Measurements from ENCODE around the gene NCCRP1. TPM values are rescaled to one million over a fixed set of nuclear protein-coding genes. Genes with fewer than 3 reads are reported as not detected.

The NCCRP1 gene
- not detected in 2 replicates for total RNA-seq (2013; cell fraction: nucleolus; rRNA removed)
- not detected in 2 replicates for total RNA-seq (2014; rRNA removed)
- not detected in 2 replicates for total RNA-seq (2014; rRNA removed; fragmentation: Illumina TruSeq; extraction: Trizol)
- not detected in 2 replicates for total RNA-seq (2021)
- not detected for polyA plus RNA-seq (2011; ENCODE audit: low read depth)
- polyA plus RNA-seq (2011; rRNA removed): not detected in 2 replicates
- not detected in 2 replicates for polyA plus RNA-seq (2011; cell fraction: cytosol; rRNA removed)
- not detected in 2 replicates for polyA plus RNA-seq (2011; cell fraction: nucleus; rRNA removed)
- polyA plus RNA-seq (2012): 0.07 TPM in 1 of 2 replicates, not detected in the other
- not detected in 2 replicates for polyA plus RNA-seq (2014; fragmentation: Illumina TruSeq; extraction: Trizol)
- not detected for polyA plus RNA-seq (2014; fragmentation: Nextera tagmentation; extraction: Ambion mirVana)
- not detected in 2 replicates for polyA plus RNA-seq (2014; rRNA removed)
- polyA plus RNA-seq (2016; fragmentation: Nextera tagmentation; extraction: Ambion mirVana): not detected
- polyA minus RNA-seq (2011; rRNA and poly(A)+ RNA removed): not detected in 2 replicates
- not detected in 2 replicates for polyA minus RNA-seq (2011; cell fraction: cytosol; rRNA and poly(A)+ RNA removed)
- polyA minus RNA-seq (2011; cell fraction: nucleus; rRNA and poly(A)+ RNA removed): not detected in 2 replicates
- Bru-seq, nascent RNA: percentile 11 among the genes with signal in this experiment
- BruChase-seq, experiment 1, labeled RNA remaining after a 6-hour chase: percentile 9 among the genes with signal in this experiment
- BruChase-seq, experiment 2, labeled RNA remaining after a 2-hour chase: not detected
- long read RNA-seq, experiment 1: 0 reads
- long read RNA-seq, experiment 2: 0 reads

DNA sequence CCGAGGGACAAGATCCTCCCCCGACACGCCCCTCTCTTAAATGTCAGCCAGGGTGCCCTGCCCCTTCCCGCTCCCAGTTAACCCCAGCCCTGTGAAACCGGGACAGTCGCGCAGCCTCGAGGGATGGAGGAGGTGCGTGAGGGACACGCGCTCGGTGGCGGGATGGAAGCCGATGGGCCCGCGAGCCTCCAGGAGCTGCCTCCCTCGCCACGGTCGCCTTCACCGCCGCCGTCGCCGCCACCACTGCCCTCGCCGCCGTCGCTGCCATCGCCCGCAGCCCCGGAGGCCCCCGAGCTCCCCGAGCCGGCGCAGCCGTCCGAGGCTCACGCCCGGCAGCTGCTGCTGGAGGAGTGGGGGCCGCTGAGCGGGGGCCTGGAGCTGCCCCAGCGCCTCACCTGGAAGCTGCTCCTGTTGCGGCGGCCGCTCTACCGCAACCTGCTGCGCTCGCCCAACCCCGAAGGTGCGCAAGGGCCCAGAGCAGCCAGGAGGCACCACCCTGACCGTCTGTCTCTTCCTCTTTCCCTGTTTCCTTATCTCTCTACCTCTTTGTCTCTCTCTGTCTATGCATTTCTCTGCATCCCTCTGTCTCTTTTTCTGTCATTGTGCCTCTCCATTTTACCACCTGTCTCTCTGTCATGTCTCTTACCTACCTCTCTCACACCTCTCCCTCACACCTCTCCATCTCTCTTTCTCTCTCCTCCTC, at the start of gene NCCRP1:
TSS of gene NCCRP1 (plus strand) at position 105 of the 703 bp plus-strand sequence. CDS start at position 124, 19 bp downstream.
- SMC1A ChIA-PET (ENCODE audit: uncharacterized antibody, unreplicated experiment): no interaction called here
- POLR2A ChIA-PET: no interaction called here
- TF ChIP-seq CREM (IDR thresholded peaks at IDR 0.05; ENCODE audit: low read depth) (no peak), SUZ12 (IDR thresholded peaks at IDR 0.05; ENCODE audit: unreplicated experiment) (peak; percentile 40)
- Histone ChIP-seq H4K20me1 (ENCODE audit: control insufficient read depth, insufficient read depth) (no peaks in the 10 kb centered on the region), H3K4me1 (ENCODE audit: control insufficient read depth, insufficient read depth, low read length) (no peaks in the 10 kb centered on the region), H3K79me2 (ENCODE audit: control insufficient read depth, insufficient read depth, low read length) (no peaks in the 10 kb centered on the region), H3K4me3 (no peak within 1 kb of the TSS), H3K36me3 (ENCODE audit: control insufficient read depth in 2 of 2, insufficient read depth in 2 of 2, low read length in 1 of 2) (no peaks in the 10 kb centered on the region), H3K4me2 (ENCODE audit: control insufficient read depth, insufficient read depth) (peak within 1 kb of the TSS; percentile 12), H3K9ac (ENCODE audit: control insufficient read depth, insufficient read depth, low read length) (no peak within 1 kb of the TSS), H3K27me3 (replicated peaks in 1 of 2; ENCODE audit: control insufficient read depth in 2 of 2, insufficient read depth in 2 of 2, low read length in 1 of 2) (peaks cover 3 to 5% of the 10 kb centered on the region in 2 experiments; a peak in 2 of 4 replicates), H3K9me3 (replicated peaks; ENCODE audit: control insufficient read depth, insufficient read depth, low read length) (no peaks in the 10 kb centered on the region), H3K27ac (ENCODE audit: control insufficient read depth, insufficient read depth) (no peak within 1 kb of the TSS), H2AFZ (ENCODE audit: control insufficient read depth, low read depth, low read length) (no peak within 1 kb of the TSS)
- in situ Hi-C loops (cut with MboI): no loop called here
- ATAC-seq (no peak), DNase-seq (ENCODE audit: low read depth, low spot score) (no peak), FAIRE-seq (no peak)
- CTCF ChIA-PET: no interaction called here
- WGBS (ENCODE audit: insufficient coverage, insufficient replicate concordance, low lambda C conversion rate, missing lambda C conversion rate): 9% methylated on average over 48 of the region's 51 CpGs
- BruUV-seq (replicated peaks): no TSS peak
- RAD21 ChIA-PET (ENCODE audit: unreplicated experiment): interaction anchor here (0.9 kb wide), 1 partner anchor 75 kb away, joined by 4 read pairs; no protein-coding TSS in a partner anchor
- intact Hi-C loops (cut with micrococcal nuclease; ENCODE audit: unreplicated experiment): no loop called here

- POLR2A ChIA-PET: no interaction called here
- Histone ChIP-seq H3K36me3 (ENCODE audit: control insufficient read depth in 2 of 2, insufficient read depth in 2 of 2, low read length in 1 of 2) (peaks cover 0 to 4% of the 10 kb centered on the region in 2 experiments; a peak in 2 of 4 replicates), H3K79me2 (ENCODE audit: control insufficient read depth, insufficient read depth, low read length) (no peaks in the 10 kb centered on the region), H3K9ac (ENCODE audit: control insufficient read depth, insufficient read depth, low read length) (no peak overlapping the region), H3K9me3 (replicated peaks; ENCODE audit: control insufficient read depth, insufficient read depth, low read length) (no peaks in the 10 kb centered on the region), H3K4me2 (ENCODE audit: control insufficient read depth, insufficient read depth) (no peak overlapping the region), H4K20me1 (ENCODE audit: control insufficient read depth, insufficient read depth) (no peaks in the 10 kb centered on the region), H3K4me3 (no peak overlapping the region), H3K27ac (ENCODE audit: control insufficient read depth, insufficient read depth) (no peak overlapping the region), H3K27me3 (replicated peaks in 1 of 2; ENCODE audit: control insufficient read depth in 2 of 2, insufficient read depth in 2 of 2, low read length in 1 of 2) (no peaks in the 10 kb centered on the region), H3K4me1 (ENCODE audit: control insufficient read depth, insufficient read depth, low read length) (0 out of 2 replicates have a peak, but pooled peaks cover 4% of the 10 kb centered on the region), H2AFZ (ENCODE audit: control insufficient read depth, low read depth, low read length) (no peak overlapping the region)
- DNase-seq (ENCODE audit: low read depth, low spot score) (no peak), ATAC-seq (no peak), FAIRE-seq (no peak)
- RAD21 ChIA-PET (ENCODE audit: unreplicated experiment): interaction anchor here (1.2 kb wide), 1 partner anchor 12 kb away, joined by 3 read pairs; no protein-coding TSS in a partner anchor
- intact Hi-C loops (cut with micrococcal nuclease; ENCODE audit: unreplicated experiment): no loop called here
- BruUV-seq (replicated peaks): no TSS peak
- 60% methylated on average over 3 of the region's 3 CpGs for WGBS (ENCODE audit: insufficient coverage, insufficient replicate concordance, low lambda C conversion rate, missing lambda C conversion rate)
- no peak for TF ChIP-seq TAF1 (IDR thresholded peaks at IDR 0.05; ENCODE audit: borderline replicate concordance, low read depth, low read length)
- TF ChIP-seq SIX5 (IDR thresholded peaks at IDR 0.05; ENCODE audit: low read depth, low read length, severe bottlenecking): no peak
- TF ChIP-seq FOXK2 (IDR thresholded peaks at IDR 0.05): no peak
- peak; percentile 17 to 21; a peak in 1 of 4 replicates for TF ChIP-seq BHLHE40 (IDR thresholded peaks at IDR 0.05; ENCODE audit: borderline replicate concordance in 1 of 2, low read depth in 2 of 2, low read length in 1 of 2)
- in situ Hi-C loops (cut with MboI): no loop called here
- CTCF ChIA-PET: no interaction called here
- SMC1A ChIA-PET (ENCODE audit: uncharacterized antibody, unreplicated experiment): no interaction called here
These were observed 49.3 kb upstream of the NCCRP1 start for GRCh38 chr19:39147480-39147879.

All from GM12878 (cell line).